ENCODE data around the gene CAB39L. TPM values are rescaled to one million over a fixed set of nuclear protein-coding genes. Genes with fewer than 3 reads are reported as not detected.

CAB39L gene
- polyA plus RNA-seq, 1 of the 3 experiments (the other 2 are of a cell fraction) = 2.6 TPM

DNA sequence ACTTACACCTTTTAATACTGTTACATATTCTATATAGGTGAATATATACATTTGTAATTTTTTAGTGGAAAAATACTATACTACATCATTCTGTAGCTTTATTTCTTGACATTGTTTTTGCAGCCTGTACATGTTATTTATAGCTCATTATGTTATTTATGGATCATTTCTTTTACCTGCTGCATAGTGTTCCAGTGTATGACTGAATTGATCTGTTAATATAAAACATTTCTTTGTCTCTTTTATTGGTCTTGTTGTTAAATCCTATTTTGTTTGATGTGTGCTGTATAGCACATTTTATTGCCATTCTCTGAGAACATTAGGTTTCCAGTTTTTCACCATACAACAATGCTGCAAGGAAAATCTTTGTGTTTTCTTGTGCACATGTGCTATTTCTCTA lies 2.6 kb upstream of the CAB39L start:
- no peaks in the 10 kb centered on the region for H3K9me2 ChIP-seq
- no peaks in the 10 kb centered on the region for H3K9me3 ChIP-seq
- H3K79me2 ChIP-seq (ENCODE audit: insufficient read depth) = peaks cover 60% of the 10 kb centered on the region
- ChIA-PET POLR2A (no interaction called here), CTCF (no interaction called here)
- no peaks in the 10 kb centered on the region for H4K20me1 ChIP-seq (ENCODE audit: insufficient read depth)
- no peaks in the 10 kb centered on the region for H3K27me3 ChIP-seq (ENCODE audit: insufficient read depth)
- TF ChIP-seq MXI1 (IDR thresholded peaks at IDR 0.05; ENCODE audit: low read depth, low read length) (no peak), JUND (IDR thresholded peaks at IDR 0.05) (no peak), RAD21 (IDR thresholded peaks at IDR 0.05; ENCODE audit: low read length) (no peak), GATA2 (CRISPR knock-in tag; IDR thresholded peaks at IDR 0.05) (no peak), RCOR1 (IDR thresholded peaks at IDR 0.05; ENCODE audit: low read length) (no peak), FOXJ3 (CRISPR knock-in tag; IDR thresholded peaks at IDR 0.05) (no peak), FOSL2 (IDR thresholded peaks at IDR 0.05; ENCODE audit: borderline replicate concordance, low read depth) (no peak), EZH2phosphoT487 (IDR thresholded peaks at IDR 0.05; ENCODE audit: borderline replicate concordance, low read depth) (no peak), YY1 (IDR thresholded peaks at IDR 0.05; ENCODE audit: low read depth) (no peak), GABPA (IDR thresholded peaks at IDR 0.05; ENCODE audit: low read depth) (no peak), FOXM1 (IDR thresholded peaks at IDR 0.05; ENCODE audit: low read depth) (no peak), ELF1 (IDR thresholded peaks at IDR 0.05) (no peak), NRF1 (IDR thresholded peaks at IDR 0.05; ENCODE audit: low read depth, low read length) (no peak), TEAD4 (IDR thresholded peaks at IDR 0.05; ENCODE audit: borderline replicate concordance, insufficient read depth) (no peak), SMC3 (IDR thresholded peaks at IDR 0.05; ENCODE audit: low read depth, low read length) (no peak)
- TF ChIP-seq, protein P1, sequence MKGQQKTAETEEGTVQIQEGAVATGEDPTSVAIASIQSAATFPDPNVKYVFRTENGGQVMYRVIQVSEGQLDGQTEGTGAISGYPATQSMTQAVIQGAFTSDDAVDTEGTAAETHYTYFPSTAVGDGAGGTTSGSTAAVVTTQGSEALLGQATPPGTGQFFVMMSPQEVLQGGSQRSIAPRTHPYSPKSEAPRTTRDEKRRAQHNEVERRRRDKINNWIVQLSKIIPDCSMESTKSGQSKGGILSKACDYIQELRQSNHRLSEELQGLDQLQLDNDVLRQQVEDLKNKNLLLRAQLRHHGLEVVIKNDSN (IDR thresholded peaks at IDR 0.05; ENCODE audit: borderline replicate concordance, low read depth) = no peak
- TF ChIP-seq, protein P2, sequence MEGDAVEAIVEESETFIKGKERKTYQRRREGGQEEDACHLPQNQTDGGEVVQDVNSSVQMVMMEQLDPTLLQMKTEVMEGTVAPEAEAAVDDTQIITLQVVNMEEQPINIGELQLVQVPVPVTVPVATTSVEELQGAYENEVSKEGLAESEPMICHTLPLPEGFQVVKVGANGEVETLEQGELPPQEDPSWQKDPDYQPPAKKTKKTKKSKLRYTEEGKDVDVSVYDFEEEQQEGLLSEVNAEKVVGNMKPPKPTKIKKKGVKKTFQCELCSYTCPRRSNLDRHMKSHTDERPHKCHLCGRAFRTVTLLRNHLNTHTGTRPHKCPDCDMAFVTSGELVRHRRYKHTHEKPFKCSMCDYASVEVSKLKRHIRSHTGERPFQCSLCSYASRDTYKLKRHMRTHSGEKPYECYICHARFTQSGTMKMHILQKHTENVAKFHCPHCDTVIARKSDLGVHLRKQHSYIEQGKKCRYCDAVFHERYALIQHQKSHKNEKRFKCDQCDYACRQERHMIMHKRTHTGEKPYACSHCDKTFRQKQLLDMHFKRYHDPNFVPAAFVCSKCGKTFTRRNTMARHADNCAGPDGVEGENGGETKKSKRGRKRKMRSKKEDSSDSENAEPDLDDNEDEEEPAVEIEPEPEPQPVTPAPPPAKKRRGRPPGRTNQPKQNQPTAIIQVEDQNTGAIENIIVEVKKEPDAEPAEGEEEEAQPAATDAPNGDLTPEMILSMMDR (IDR thresholded peaks at IDR 0.05) = no peak
- TF ChIP-seq, protein P3, sequence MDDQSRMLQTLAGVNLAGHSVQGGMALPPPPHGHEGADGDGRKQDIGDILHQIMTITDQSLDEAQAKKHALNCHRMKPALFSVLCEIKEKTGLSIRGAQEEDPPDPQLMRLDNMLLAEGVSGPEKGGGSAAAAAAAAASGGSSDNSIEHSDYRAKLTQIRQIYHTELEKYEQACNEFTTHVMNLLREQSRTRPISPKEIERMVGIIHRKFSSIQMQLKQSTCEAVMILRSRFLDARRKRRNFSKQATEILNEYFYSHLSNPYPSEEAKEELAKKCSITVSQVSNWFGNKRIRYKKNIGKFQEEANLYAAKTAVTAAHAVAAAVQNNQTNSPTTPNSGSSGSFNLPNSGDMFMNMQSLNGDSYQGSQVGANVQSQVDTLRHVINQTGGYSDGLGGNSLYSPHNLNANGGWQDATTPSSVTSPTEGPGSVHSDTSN (IDR thresholded peaks at IDR 0.05) = no peak
- TF ChIP-seq, protein P4, sequence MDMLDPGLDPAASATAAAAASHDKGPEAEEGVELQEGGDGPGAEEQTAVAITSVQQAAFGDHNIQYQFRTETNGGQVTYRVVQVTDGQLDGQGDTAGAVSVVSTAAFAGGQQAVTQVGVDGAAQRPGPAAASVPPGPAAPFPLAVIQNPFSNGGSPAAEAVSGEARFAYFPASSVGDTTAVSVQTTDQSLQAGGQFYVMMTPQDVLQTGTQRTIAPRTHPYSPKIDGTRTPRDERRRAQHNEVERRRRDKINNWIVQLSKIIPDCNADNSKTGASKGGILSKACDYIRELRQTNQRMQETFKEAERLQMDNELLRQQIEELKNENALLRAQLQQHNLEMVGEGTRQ (IDR thresholded peaks at IDR 0.05; ENCODE audit: borderline replicate concordance, low read depth, low read length) = no peak
- TF ChIP-seq, protein P5, sequence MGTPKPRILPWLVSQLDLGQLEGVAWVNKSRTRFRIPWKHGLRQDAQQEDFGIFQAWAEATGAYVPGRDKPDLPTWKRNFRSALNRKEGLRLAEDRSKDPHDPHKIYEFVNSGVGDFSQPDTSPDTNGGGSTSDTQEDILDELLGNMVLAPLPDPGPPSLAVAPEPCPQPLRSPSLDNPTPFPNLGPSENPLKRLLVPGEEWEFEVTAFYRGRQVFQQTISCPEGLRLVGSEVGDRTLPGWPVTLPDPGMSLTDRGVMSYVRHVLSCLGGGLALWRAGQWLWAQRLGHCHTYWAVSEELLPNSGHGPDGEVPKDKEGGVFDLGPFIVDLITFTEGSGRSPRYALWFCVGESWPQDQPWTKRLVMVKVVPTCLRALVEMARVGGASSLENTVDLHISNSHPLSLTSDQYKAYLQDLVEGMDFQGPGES (IDR thresholded peaks at IDR 0.05; ENCODE audit: low read depth, low read length) = no peak
- no peak for DNase-seq
- H3F3A ChIP-seq (replicated peaks; ENCODE audit: insufficient read depth) = peaks cover 24% of the 10 kb centered on the region
- H3K4me1 ChIP-seq (ENCODE audit: control insufficient read depth in 1 of 2, insufficient read depth in 2 of 2, low read depth in 1 of 2, low read length in 1 of 2) = peaks cover 0 to 3% of the 10 kb centered on the region in 2 experiments; a peak in 2 of 4 replicates
- no peaks in the 10 kb centered on the region for H3K36me3 ChIP-seq (replicated peaks in 1 of 2; ENCODE audit: control insufficient read depth in 1 of 2, insufficient read depth in 2 of 2, low read length in 1 of 2)
- H3K4me2 ChIP-seq = no peak overlapping the region
- no peak overlapping the region for H3K27ac ChIP-seq (ENCODE audit: low read depth in 2 of 2, low read length in 1 of 2)
- H3K9ac ChIP-seq = no peak overlapping the region
- no peak overlapping the region for H3K4me3 ChIP-seq (ENCODE audit: low read depth in 2 of 2, low read length in 1 of 2)
- no peak overlapping the region for H2AFZ ChIP-seq (ENCODE audit: low read depth)
